Thoracic aorta (tissue), 2 donors: Measurements from ENCODE around the gene SUOX. TPM values are rescaled to one million over a fixed set of nuclear protein-coding genes. Genes with fewer than 3 reads are reported as not detected.
"Not testable (repeated sequence)": the region's sequence is repeated elsewhere in the genome, so short reads cannot be mapped to it uniquely, and the experiment has no call there.

Experiments
- ATAC-seq: fragments of 150-250 bp; one replicate; pipeline ENCODE4 v1.8.0; 2017; ENCODE audit warnings: low read depth; ENCODE audit not compliant: insufficient number of reproducible peaks, low FRiP score
- DNase-seq: peaks from one replicate; pipeline ENCODE4 v3.0.0-alpha.2; 2020; ENCODE audit warnings: low spot score
- H3K27ac ChIP-seq, 2 donors: fragments of 200-600 bp; sonication (generic); 1 replicate in 1 of 2; 2 replicates in 1 of 2; pipeline ENCODE4 v1.5.1; 2016; ENCODE audit warnings: mild to moderate bottlenecking in 2 of 2, moderate library complexity in 2 of 2
- H3K27me3 ChIP-seq: fragments of 200-600 bp; sonication (generic); replicated peaks from 2 replicates; pipeline ENCODE4 v1.6.0; 2016; ENCODE audit warnings: mild to moderate bottlenecking; ENCODE audit not compliant: insufficient read depth
- H3K36me3 ChIP-seq: fragments of 200-600 bp; sonication (generic); one replicate; pipeline ENCODE4 v1.5.1; 2016
- H3K4me1 ChIP-seq, 2 donors: fragments of 200-600 bp; sonication (generic); 1 replicate in 1 of 2; 2 replicates in 1 of 2; pipeline versions ENCODE4 v1.5.1 to v1.6.0; 2016; ENCODE audit warnings: low read depth in 2 of 2, mild to moderate bottlenecking in 1 of 2; ENCODE audit not compliant: control insufficient read depth in 1 of 2
- H3K4me3 ChIP-seq: fragments of 200-600 bp; sonication (generic); 2 replicates; pipeline ENCODE4 v1.5.1; 2016; ENCODE audit warnings: mild to moderate bottlenecking
- H3K9me3 ChIP-seq: fragments of 200-600 bp; sonication (generic); 2 replicates; pipeline ENCODE4 v1.5.1; 2016
- CTCF ChIP-seq: fragments of 200-600 bp; sonication (generic); IDR thresholded peaks from one replicate; pipeline ENCODE4 v1.5.1; 2019; ENCODE audit warnings: antibody characterized with exemption
- total RNA-seq, 2 donors: library from RNA; depleted of rRNA; stranded (reverse); fragments of >200 nt; gene quantifications; one replicate each; pipeline versions ENCODE4 v1.1.0 to v1.2.3, GENCODE V29; 2016

The SUOX gene
- total RNA-seq, 2 donors from 2014 or later = 17.6 to 20.6 TPM

GRCh38 chr12:55974308-55974730, 22.8 kb upstream of the SUOX start:
- ATAC-seq = no peak
- Histone ChIP-seq H3K4me1 (peaks cover 17 to 55% of the 10 kb centered on the region in 2 donors), H3K27ac (peak overlapping the region; percentile 97), H3K36me3 (no peaks in the 10 kb centered on the region), H3K4me3 (peak overlapping the region; percentile 98), H3K27me3 (no peaks in the 10 kb centered on the region), H3K9me3 (no peaks in the 10 kb centered on the region)
- TF ChIP-seq CTCF = no peak
- DNase-seq = no peak

- TF ChIP-seq CTCF = no peak
- Histone ChIP-seq H3K36me3 (peaks cover 7% of the 10 kb centered on the region), H3K27ac (no peak overlapping the region), H3K27me3 (no peaks in the 10 kb centered on the region), H3K4me3 (no peak overlapping the region), H3K4me1 (peaks cover 11 to 42% of the 10 kb centered on the region in 2 donors), H3K9me3 (no peaks in the 10 kb centered on the region)
- ATAC-seq (no peak), DNase-seq (no peak)
These were observed 18.7 kb upstream of the SUOX start for GRCh38 chr12:55978393-55978792.

GRCh38 chr12:55979069-55979468, 18.0 kb upstream of the SUOX start:
- peaks cover 12% of the 10 kb centered on the region for H3K36me3 ChIP-seq
- no peak overlapping the region for H3K27ac ChIP-seq
- H3K4me3 ChIP-seq = no peak overlapping the region
- peaks cover 11 to 42% of the 10 kb centered on the region in 2 donors for H3K4me1 ChIP-seq
- ATAC-seq (no peak), DNase-seq (no peak)
- no peak for TF ChIP-seq CTCF
- no peaks in the 10 kb centered on the region for H3K9me3 ChIP-seq
- H3K27me3 ChIP-seq = no peaks in the 10 kb centered on the region

- not testable (repeated sequence) for DNase-seq, H3K9me3 ChIP-seq, ATAC-seq, H3K27me3 ChIP-seq, H3K4me3 ChIP-seq, H3K27ac ChIP-seq
- H3K36me3 ChIP-seq = peaks cover 29% of the 10 kb centered on the region
- H3K4me1 ChIP-seq = peaks cover 0 to 18% of the 10 kb centered on the region in 2 donors
These were observed 15.2 kb upstream of the SUOX start for GRCh38 chr12:55981882-55982281.

GRCh38 chr12:55982319-55982936, 14.6 kb upstream of the SUOX start:
- Histone ChIP-seq H3K27me3 (no peaks in the 10 kb centered on the region), H3K4me1 (peaks cover 0 to 13% of the 10 kb centered on the region in 2 donors), H3K4me3 (no peak overlapping the region), H3K36me3 (peaks cover 35% of the 10 kb centered on the region), H3K27ac (no peak overlapping the region), H3K9me3 (no peaks in the 10 kb centered on the region)
- DNase-seq (no peak), ATAC-seq (no peak)
- no peak for TF ChIP-seq CTCF
